Large intestine (tissue), 3 donors: ENCODE measurements around the gene ECE1. TPM values are rescaled to one million over a fixed set of nuclear protein-coding genes. Genes with fewer than 3 reads are reported as not detected.
"Not testable (repeated sequence)": the region's sequence is repeated elsewhere in the genome, so short reads cannot be mapped to it uniquely, and the experiment has no call there.

Source experiments
- DNase-seq, 2 donors: peaks; one replicate each; pipeline versions ENCODE4 v3.0.0 to v3.0.0-alpha.2; 2013
- H3K27ac ChIP-seq: one replicate; pipeline ENCODE4 v1.5.1; 2013; ENCODE audit warnings: low read length
- H3K27me3 ChIP-seq: 2 replicates; pipeline ENCODE4 v1.6.1; 2013; ENCODE audit warnings: low read length; ENCODE audit not compliant: control insufficient read depth, insufficient read depth
- H3K36me3 ChIP-seq: 2 replicates; pipeline ENCODE4 v1.6.1; 2013; ENCODE audit warnings: low read length; ENCODE audit not compliant: control insufficient read depth, insufficient read depth
- H3K4me1 ChIP-seq: one replicate; pipeline ENCODE4 v1.6.1; 2013; ENCODE audit warnings: low read length; ENCODE audit not compliant: control insufficient read depth, insufficient read depth
- H3K4me3 ChIP-seq: one replicate; pipeline ENCODE4 v1.5.1; 2013; ENCODE audit warnings: low read length
- H3K9me3 ChIP-seq: one replicate; pipeline ENCODE4 v1.6.1; 2013; ENCODE audit warnings: mild to moderate bottlenecking, low read depth, low read length, moderate library complexity; ENCODE audit not compliant: control insufficient read depth
- WGBS: methylation state at CpG from one replicate; pipeline ENCODE4 v1.1.5; 2013; ENCODE audit warnings: low lambda C conversion rate; ENCODE audit not compliant: insufficient coverage; 5-methylcytosine and 5-hydroxymethylcytosine counted together
- polyA plus RNA-seq: library from polyadenylated mRNA; unstranded; fragments of 120-200 nt; gene quantifications from one replicate; pipeline ENCODE4 v1.2.1, GENCODE V29; 2013

ECE1 gene
- polyA plus RNA-seq, 1 donor: 56.5 TPM

DNA sequence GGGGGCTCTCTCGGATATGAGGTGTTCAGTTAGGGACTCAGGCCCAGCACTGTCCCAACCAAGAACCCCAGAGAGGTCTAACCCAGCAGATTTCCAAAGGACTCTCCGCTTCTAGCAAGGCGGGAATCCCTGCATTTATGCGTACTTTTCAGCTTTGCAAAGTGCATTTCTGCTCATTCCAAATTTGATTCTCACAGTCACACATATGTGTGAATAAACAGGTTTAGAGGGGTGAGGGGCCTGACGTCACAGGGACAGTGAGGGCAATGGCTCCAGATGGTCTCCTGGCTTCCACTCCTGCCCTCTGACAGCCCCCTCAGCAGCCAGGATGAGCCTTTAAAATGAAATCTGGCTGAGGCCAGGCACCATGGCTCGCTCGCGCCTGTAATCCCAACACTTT is 921 bp upstream of the ECE1 start:
- Histone ChIP-seq H3K4me3 (no peak overlapping the region), H3K27ac (no peak overlapping the region), H3K4me1 (peaks cover 28% of the 10 kb centered on the region), H3K27me3 (no peaks in the 10 kb centered on the region), H3K36me3 (peaks cover 2% of the 10 kb centered on the region), H3K9me3 (no peaks in the 10 kb centered on the region)
- WGBS: no CpG with 5 or more reads among the region's 8 CpGs
- no peak for DNase-seq

- peak overlapping the region; percentile 43 for H3K4me3 ChIP-seq
- H3K27me3 ChIP-seq: no peaks in the 10 kb centered on the region
- no peak for DNase-seq
- no peak overlapping the region for H3K27ac ChIP-seq
- H3K9me3 ChIP-seq: no peaks in the 10 kb centered on the region
- H3K4me1 ChIP-seq: peaks cover 28% of the 10 kb centered on the region
- WGBS: no CpG with 5 or more reads among the region's 9 CpGs
- peaks cover 2% of the 10 kb centered on the region for H3K36me3 ChIP-seq
These were observed 282 bp upstream of the ECE1 start for GRCh38 chr1:21290546-21290944.

DNA sequence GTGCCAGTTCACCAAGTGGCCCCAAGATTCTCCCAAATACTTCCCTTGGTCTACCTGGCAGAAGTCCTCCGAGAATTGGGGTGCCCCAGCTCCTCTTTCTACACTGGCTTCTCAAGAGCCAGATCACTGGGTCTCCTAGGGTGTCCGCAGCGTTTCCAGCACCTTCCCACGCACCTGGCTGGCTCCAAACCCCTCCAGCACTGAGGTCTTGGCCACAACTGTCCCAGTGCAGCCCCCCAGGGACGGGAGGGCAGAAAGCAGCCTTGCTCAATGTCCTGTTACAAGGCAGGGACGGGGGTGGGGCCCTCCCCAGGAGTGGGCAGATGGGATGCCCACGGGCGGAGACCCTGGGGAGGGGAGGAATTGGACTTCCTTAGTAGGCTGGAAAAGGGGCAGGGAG is 1.1 kb downstream of the ECE1 start:
- WGBS: no CpG with 5 or more reads among the region's 8 CpGs
- H3K9me3 ChIP-seq: no peaks in the 10 kb centered on the region
- H3K36me3 ChIP-seq: peaks cover 2% of the 10 kb centered on the region
- peak overlapping the region; percentile 45 for H3K4me3 ChIP-seq
- no peak for DNase-seq
- no peak overlapping the region for H3K27ac ChIP-seq
- no peaks in the 10 kb centered on the region for H3K27me3 ChIP-seq
- H3K4me1 ChIP-seq: peaks cover 33% of the 10 kb centered on the region

DNA sequence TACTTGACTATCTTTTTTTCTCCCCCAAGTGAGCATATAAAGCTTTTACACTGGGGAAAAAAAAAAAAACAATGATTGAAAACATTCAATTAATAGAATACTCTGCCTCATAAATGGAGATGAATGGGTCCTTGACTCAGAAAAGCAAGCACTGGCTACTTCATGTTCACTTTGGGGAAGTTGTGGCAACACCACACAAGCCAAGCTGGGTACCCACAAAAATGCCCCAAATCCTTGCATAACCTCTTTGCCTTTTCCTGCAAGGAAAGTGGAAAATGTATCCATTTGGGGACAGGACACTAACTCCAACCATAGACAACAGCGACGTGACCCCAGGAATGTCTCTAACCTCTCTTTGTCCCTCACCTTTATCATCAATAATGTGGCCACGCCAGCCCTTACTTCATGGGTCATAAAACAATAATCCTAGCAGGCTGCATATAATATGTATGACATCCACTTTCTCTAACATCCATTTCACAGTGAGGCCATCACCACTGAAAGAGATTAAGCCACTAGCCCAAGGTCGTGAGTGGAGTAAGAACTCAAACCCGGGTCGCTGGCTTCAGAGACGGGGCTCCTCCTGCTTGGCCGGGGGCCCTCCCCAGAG is 2.3 kb downstream of the ECE1 start:
- no peak for DNase-seq
- no CpG with 5 or more reads among the region's 8 CpGs for WGBS
- no peak overlapping the region for H3K4me3 ChIP-seq
- no peak overlapping the region for H3K27ac ChIP-seq
- H3K9me3 ChIP-seq: no peaks in the 10 kb centered on the region
- no peaks in the 10 kb centered on the region for H3K27me3 ChIP-seq
- H3K4me1 ChIP-seq: peaks cover 33% of the 10 kb centered on the region
- H3K36me3 ChIP-seq: peaks cover 4% of the 10 kb centered on the region

DNA sequence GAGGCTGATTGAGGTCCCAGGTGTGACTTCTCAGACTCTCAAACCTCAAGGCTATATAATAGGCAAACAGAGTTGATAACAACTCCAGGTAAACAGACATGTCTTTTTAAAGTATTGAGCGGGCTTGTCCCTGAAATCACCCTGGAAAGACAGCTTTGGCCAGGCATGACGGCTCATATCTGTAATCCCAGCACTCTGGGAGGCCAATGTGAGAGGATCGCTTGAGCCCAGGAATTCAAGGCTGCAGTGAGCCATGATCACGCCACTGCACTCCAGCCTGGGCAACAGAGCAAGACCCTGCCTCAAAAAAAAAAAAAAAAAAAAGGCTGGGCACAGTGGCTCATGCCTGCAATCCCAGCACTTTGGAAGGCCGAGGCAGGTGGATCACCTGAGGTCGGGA is 4.9 kb downstream of the ECE1 start:
- not testable (repeated sequence) for H3K27me3 ChIP-seq, H3K9me3 ChIP-seq, H3K4me3 ChIP-seq, H3K36me3 ChIP-seq, H3K27ac ChIP-seq, DNase-seq
- H3K4me1 ChIP-seq: peaks cover 31% of the 10 kb centered on the region
- no CpG with 5 or more reads among the region's 6 CpGs for WGBS

- H3K27ac ChIP-seq: peak overlapping the region; percentile 27
- no CpG with 5 or more reads among the region's 2 CpGs for WGBS
- peaks cover 34% of the 10 kb centered on the region for H3K4me1 ChIP-seq
- H3K9me3 ChIP-seq: no peaks in the 10 kb centered on the region
- peaks cover 4% of the 10 kb centered on the region for H3K36me3 ChIP-seq
- H3K27me3 ChIP-seq: no peaks in the 10 kb centered on the region
- no peak for DNase-seq
- H3K4me3 ChIP-seq: no peak overlapping the region
These were observed 5.2 kb downstream of the ECE1 start for GRCh38 chr1:21285055-21285372.

DNA sequence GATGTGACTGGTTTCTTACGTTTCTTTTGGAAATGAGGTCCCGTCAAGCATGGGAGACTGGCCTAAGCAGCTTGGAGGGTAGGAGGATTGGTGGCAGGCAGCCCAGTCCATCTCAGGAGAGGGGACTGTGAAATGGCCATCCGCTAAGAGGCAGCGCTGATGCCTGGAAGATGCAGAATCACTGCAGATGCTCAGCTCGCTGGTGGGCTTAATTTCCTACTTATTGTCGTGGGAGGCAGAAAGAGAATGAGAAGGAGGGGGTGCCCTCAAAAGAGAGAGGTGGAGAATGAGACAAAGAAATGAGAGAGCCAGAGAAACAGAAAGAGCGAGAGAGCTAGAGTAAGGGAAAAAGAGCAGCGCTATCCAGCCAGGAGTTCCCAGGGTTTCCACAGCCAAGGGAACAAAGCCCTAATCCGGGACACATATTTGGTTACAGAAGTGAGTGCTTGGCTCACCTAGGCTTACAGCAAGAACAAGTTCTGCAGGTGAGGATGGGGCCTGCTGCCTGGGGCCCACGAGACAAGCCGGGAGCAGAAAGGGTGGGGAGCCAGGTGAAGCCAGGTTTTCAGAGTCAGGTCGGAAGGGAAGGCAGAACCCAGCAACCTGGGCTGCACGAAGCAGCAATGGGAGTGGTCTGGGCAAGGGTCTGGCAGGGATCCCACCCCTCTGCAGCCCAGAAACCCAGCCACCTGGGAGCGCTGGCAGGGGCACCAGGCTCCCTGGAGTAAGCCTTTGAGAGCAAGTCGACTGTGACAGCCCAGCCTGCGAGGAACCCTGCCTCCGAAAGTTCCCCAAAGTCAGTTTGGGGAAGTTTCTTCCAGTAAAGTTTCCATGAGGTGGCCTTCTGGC is 5.8 kb downstream of the ECE1 start:
- H3K36me3 ChIP-seq: peaks cover 7% of the 10 kb centered on the region
- no CpG with 5 or more reads among the region's 17 CpGs for WGBS
- H3K9me3 ChIP-seq: no peaks in the 10 kb centered on the region
- H3K4me3 ChIP-seq: no peak overlapping the region
- H3K27ac ChIP-seq: peak overlapping the region; percentile 27
- no peak for DNase-seq
- H3K4me1 ChIP-seq: peaks cover 37% of the 10 kb centered on the region
- no peaks in the 10 kb centered on the region for H3K27me3 ChIP-seq

DNA sequence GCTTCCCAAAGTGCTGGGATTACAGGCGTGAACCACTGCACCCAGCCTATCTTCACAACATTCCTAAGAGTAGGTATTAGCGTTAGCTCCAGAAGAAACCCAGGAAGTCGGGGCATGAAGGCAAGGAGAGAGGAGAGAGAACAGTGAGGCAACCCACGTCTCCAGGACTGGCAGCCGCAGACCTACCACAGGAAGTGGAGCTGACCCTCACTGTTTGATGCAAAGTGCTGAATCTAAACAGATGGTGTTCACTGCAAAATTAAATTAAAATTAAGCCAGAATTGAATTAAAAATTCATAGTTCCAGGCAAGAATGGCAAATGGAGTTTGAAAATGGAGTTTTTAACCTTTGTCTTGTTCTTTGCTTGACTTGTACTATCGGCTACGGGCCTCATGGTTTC is 6.7 kb downstream of the ECE1 start:
- no peak for DNase-seq
- WGBS: no CpG with 5 or more reads among the region's 7 CpGs
- peaks cover 34% of the 10 kb centered on the region for H3K4me1 ChIP-seq
- no peaks in the 10 kb centered on the region for H3K9me3 ChIP-seq
- H3K36me3 ChIP-seq: peaks cover 16% of the 10 kb centered on the region
- no peaks in the 10 kb centered on the region for H3K27me3 ChIP-seq
- no peak overlapping the region for H3K4me3 ChIP-seq
- no peak overlapping the region for H3K27ac ChIP-seq

DNA sequence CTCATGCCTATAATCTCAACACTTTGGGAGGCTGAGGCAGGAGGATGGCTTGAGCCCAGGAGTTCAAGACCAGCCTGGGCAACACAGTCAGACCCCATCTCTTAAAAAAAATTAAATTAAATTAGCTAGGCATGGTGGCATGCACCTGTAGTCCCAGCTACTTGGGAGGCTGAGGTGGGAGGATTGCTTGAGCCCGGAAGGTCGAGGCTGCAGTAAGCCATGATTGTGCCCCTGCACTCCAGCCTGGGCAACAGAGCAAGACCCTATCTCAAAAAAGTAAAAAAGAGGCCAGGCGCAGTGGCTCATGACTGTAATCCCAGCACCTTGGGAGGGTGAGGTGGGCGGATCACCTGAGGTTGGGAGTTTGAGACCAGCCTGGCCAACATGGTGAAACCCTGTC is 8.2 kb downstream of the ECE1 start:
- not testable (repeated sequence) for H3K9me3 ChIP-seq, H3K27ac ChIP-seq, H3K27me3 ChIP-seq, DNase-seq, H3K4me3 ChIP-seq
- Histone ChIP-seq H3K36me3 (peaks cover 29% of the 10 kb centered on the region), H3K4me1 (peaks cover 26% of the 10 kb centered on the region)
- 90% methylated on average over 2 of the region's 4 CpGs for WGBS

DNA sequence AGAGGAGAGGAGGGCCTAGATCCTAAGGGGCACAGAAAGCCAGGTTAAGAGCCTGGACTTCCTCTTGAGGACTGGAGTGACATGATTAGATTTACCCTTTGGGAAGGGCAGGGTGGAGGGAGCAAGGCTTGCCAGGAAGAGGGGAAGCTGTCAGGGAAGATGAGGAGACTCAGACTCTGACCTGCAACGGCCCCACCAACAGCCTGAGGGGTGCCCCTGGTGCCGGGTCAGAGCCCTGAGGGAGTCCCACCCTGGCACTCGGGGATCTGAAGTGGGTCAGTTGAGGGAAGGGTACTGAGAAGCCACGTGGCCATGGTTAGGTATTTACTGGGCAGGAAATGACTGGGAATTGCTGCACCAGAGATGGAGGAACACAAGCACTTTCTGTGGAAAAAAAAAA is 9.8 kb downstream of the ECE1 start:
- Histone ChIP-seq H3K4me1 (peaks cover 26% of the 10 kb centered on the region), H3K27ac (peak overlapping the region; percentile 51), H3K36me3 (peaks cover 35% of the 10 kb centered on the region)

More for the DNA sequence above, 9.8 kb downstream of the ECE1 start:
- DNase-seq: no peak
- Histone ChIP-seq H3K9me3 (no peaks in the 10 kb centered on the region), H3K27me3 (no peaks in the 10 kb centered on the region), H3K4me3 (no peak overlapping the region)
- no CpG with 5 or more reads among the region's 4 CpGs for WGBS
